ENCODE results near the gene CFAP54.

DNA sequence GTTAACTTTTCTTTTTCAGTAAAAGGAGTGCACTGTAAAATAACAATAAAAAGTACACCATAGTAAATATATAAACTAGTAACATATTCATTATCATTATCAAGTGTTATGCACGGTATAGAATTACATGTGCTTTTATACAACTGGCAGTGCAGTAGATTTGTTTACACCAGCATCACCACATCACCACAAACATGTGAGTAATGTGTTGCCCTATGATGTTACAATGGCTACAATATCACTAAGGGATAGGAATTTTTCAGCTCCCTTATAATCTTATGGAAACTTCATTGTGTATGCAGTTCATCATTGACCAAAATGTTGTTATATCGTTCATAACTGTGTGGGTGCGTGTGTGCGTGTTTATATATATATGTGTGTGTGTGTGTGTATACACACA is 394.2 kb downstream of the CFAP54 start:
- TF ChIP-seq, protein P1, sequence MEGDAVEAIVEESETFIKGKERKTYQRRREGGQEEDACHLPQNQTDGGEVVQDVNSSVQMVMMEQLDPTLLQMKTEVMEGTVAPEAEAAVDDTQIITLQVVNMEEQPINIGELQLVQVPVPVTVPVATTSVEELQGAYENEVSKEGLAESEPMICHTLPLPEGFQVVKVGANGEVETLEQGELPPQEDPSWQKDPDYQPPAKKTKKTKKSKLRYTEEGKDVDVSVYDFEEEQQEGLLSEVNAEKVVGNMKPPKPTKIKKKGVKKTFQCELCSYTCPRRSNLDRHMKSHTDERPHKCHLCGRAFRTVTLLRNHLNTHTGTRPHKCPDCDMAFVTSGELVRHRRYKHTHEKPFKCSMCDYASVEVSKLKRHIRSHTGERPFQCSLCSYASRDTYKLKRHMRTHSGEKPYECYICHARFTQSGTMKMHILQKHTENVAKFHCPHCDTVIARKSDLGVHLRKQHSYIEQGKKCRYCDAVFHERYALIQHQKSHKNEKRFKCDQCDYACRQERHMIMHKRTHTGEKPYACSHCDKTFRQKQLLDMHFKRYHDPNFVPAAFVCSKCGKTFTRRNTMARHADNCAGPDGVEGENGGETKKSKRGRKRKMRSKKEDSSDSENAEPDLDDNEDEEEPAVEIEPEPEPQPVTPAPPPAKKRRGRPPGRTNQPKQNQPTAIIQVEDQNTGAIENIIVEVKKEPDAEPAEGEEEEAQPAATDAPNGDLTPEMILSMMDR (IDR thresholded peaks at IDR 0.05): no peak
- no peak for TF ChIP-seq POLR2A (IDR thresholded peaks at IDR 0.05)

Data from uterus (tissue), 2 donors.